K562 (cell line): Measurements from ENCODE around the gene CD37. TPM values are rescaled to one million over a fixed set of nuclear protein-coding genes. Genes with fewer than 3 reads are reported as not detected.

ENCODE experiments used
- ADNP ChIP-seq: fragments of 200-800 bp; sonication (Bioruptor generic); IDR thresholded peaks from 2 replicates; pipeline ENCODE4 v1.6.1; 2016; ENCODE audit warnings: missing genetic modification characterization, missing compliant biosample characterization
- ELF4 ChIP-seq: fragments of 450-650 bp; formaldehyde crosslinking; IDR thresholded peaks from 2 replicates; pipeline ENCODE4 v1.4.0; 2022; ENCODE audit warnings: missing genetic modification characterization
- ETV1 ChIP-seq: fragments of 450-650 bp; conservative IDR thresholded peaks from 2 replicates; pipeline ENCODE4 v1.6.1; 2016; ENCODE audit warnings: missing genetic modification characterization, control low read depth, low read depth, missing compliant biosample characterization
- HBP1 ChIP-seq: fragments of 450-650 bp; formaldehyde crosslinking; IDR thresholded peaks from 2 replicates; pipeline ENCODE4 v1.4.0; 2022; ENCODE audit warnings: missing genetic modification characterization
- MEF2D ChIP-seq: conservative IDR thresholded peaks from 2 replicates; pipeline ENCODE4 v1.6.1; 2016; ENCODE audit warnings: low read depth, missing genetic modification characterization, missing compliant biosample characterization
- MXI1 ChIP-seq: IDR thresholded peaks from 2 replicates; pipeline ENCODE4 v1.6.1; 2011; ENCODE audit warnings: low read depth, mild to moderate bottlenecking, improper control_type of control experiment, low read length
- NFRKB ChIP-seq: fragments of 450-650 bp; IDR thresholded peaks from 2 replicates; pipeline ENCODE4 v1.6.1; 2016; ENCODE audit warnings: low read depth
- SNRNP70 ChIP-seq: fragments of 200-400 bp; formaldehyde crosslinking; optimal IDR thresholded peaks from 2 replicates; pipeline ENCODE3; 2017; ENCODE audit warnings: low read depth, low read length
- TCF7L2 ChIP-seq: fragments of 150-350 bp; IDR thresholded peaks from 2 replicates; pipeline ENCODE4 v1.6.1; 2016; ENCODE audit warnings: low read depth, mild to moderate bottlenecking, low read length, moderate library complexity
- TEAD1 ChIP-seq, 2 experiments: fragments of 450-650 bp in 1 of 2; sonication (generic) in 1 of 2; formaldehyde crosslinking; IDR thresholded peaks; 2 replicates each; pipeline versions ENCODE4 v1.4.0 to v1.8.0; 2020 to 2022; ENCODE audit warnings: mild to moderate bottlenecking in 2 of 2, missing genetic modification reagents in 1 of 2
- TOE1 ChIP-seq, 2 experiments: fragments of 450-650 bp in 1 of 2; sonication (generic) in 1 of 2; formaldehyde crosslinking in 1 of 2; IDR thresholded peaks; 2 replicates each; pipeline versions ENCODE4 v1.7.1 to v1.8.0; 2016 to 2022; ENCODE audit warnings: borderline replicate concordance in 2 of 2, mild to moderate bottlenecking in 2 of 2, antibody characterized with exemption in 1 of 2, inconsistent platforms in 1 of 2, low read depth in 1 of 2, missing genetic modification reagents in 1 of 2, moderate library complexity in 1 of 2
- ZBED1 ChIP-seq: IDR thresholded peaks from 2 replicates; pipeline ENCODE4 v1.6.1; 2014
- ZBTB8A ChIP-seq: fragments of 450-650 bp; IDR thresholded peaks from 2 replicates; pipeline ENCODE4 v1.6.1; 2018; ENCODE audit warnings: mild to moderate bottlenecking, moderate library complexity; ENCODE audit not compliant: partially characterized antibody
- ZMIZ1 ChIP-seq, 2 experiments: fragments of 150-350 bp in 1 of 2; IDR thresholded peaks; 2 replicates each; pipeline ENCODE4 v1.6.1; 2012 to 2016; ENCODE audit warnings: low read depth in 2 of 2, low read length in 2 of 2, mild to moderate bottlenecking in 1 of 2, moderate library complexity in 1 of 2
- ZNF311 ChIP-seq: fragments of 250-450 bp; sonication (Bioruptor Pico); IDR thresholded peaks from 2 replicates; pipeline ENCODE4 v1.4.0; 2020; ENCODE audit warnings: mild to moderate bottlenecking, moderate library complexity
- ZSCAN29 ChIP-seq: fragments of 450-650 bp; IDR thresholded peaks from 2 replicates; pipeline ENCODE4 v1.6.1; 2017
- polyA plus RNA-seq, 8 experiments: library from polyadenylated mRNA; depleted of rRNA in 4 of 8; stranded (reverse) in 5 of 8; unstranded in 3 of 8; fragments of >200 nt; fragmentation: Nextera tagmentation in 2 of 8; fragmentation: Illumina TruSeq in 1 of 8; extraction: Ambion mirVana in 2 of 8; extraction: Trizol in 1 of 8; gene quantifications; 2 replicates each; pipeline versions ENCODE4 v1.2.1 to v1.2.3, GENCODE V29; 2011 to 2014; ENCODE audit warnings: inconsistent platforms in 1 of 8, missing spikeins in 1 of 8
- total RNA-seq, 7 experiments: library from RNA; depleted of rRNA in 6 of 7; stranded (reverse); fragments of >200 nt in 6 of 7; fragmentation: Illumina TruSeq in 2 of 7; extraction: Trizol in 2 of 7; gene quantifications; 2 replicates each; pipeline versions ENCODE4 v1.2.1 to v1.2.3, GENCODE V29; 2011 to 2021; ENCODE audit warnings: low replicate concordance in 1 of 7
- TF ChIP-seq, protein P1 (sequence below): fragments of 450-650 bp; IDR thresholded peaks from one replicate; pipeline ENCODE4 v1.6.1; 2018; ENCODE audit warnings: mild to moderate bottlenecking, moderate library complexity; ENCODE audit not compliant: partially characterized antibody
- TF ChIP-seq, protein P2 (sequence below): IDR thresholded peaks from 2 replicates; pipeline ENCODE4 v1.6.1; 2011; ENCODE audit warnings: borderline replicate concordance, low read depth, mild to moderate bottlenecking, moderate library complexity, low read length; ENCODE audit not compliant: insufficient read depth, poor library complexity, severe bottlenecking

CD37 gene
- total and polyA plus RNA-seq, 9 of the 15 experiments (the other 6 are each of a cell fraction or from before 2014, with no cell fraction given) = 2.5 to 19.0 (median 7.4) TPM

DNA sequence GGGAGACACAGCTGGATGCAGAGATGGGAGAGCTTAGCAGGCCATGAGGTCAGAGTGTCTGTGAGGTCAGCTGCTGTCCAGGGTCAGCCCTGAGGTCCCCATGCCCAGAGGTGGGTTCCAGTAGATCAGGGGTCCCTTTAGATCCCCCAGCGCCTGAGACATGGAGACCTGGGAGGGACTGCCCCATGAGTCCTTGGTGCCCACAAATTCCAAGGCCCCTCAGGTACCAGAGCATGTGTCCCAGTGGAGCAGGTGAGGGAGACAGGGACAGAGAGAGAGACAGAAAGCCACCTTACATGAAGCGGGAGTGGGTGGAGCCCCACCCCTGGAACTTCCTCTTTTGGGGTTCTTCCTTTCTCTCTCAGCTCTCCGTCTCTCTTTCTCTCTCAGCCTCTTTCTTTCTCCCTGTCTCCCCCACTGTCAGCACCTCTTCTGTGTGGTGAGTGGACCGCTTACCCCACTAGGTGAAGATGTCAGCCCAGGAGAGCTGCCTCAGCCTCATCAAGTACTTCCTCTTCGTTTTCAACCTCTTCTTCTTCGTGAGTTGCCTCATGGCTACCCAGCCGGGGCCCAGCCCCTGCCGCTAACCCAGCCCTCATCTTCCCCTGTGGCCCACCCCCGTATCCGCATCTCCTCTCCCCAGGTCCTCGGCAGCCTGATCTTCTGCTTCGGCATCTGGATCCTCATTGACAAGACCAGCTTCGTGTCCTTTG, at the start of gene CD37 (continued):
- no peak for TF ChIP-seq TOE1 (IDR thresholded peaks at IDR 0.05; ENCODE audit: borderline replicate concordance)
- no peak for TF ChIP-seq TOE1 (CRISPR knock-in tag; IDR thresholded peaks at IDR 0.05; ENCODE audit: borderline replicate concordance, low read depth)
- TF ChIP-seq NFRKB = no peak
- no peak for TF ChIP-seq ELF4 (CRISPR knock-in tag)
- TF ChIP-seq, protein P1, sequence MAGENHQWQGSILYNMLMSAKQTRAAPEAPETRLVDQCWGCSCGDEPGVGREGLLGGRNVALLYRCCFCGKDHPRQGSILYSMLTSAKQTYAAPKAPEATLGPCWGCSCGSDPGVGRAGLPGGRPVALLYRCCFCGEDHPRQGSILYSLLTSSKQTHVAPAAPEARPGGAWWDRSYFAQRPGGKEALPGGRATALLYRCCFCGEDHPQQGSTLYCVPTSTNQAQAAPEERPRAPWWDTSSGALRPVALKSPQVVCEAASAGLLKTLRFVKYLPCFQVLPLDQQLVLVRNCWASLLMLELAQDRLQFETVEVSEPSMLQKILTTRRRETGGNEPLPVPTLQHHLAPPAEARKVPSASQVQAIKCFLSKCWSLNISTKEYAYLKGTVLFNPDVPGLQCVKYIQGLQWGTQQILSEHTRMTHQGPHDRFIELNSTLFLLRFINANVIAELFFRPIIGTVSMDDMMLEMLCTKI = no peak
- TF ChIP-seq ZNF311 (CRISPR knock-in tag) = no peak
- TF ChIP-seq TEAD1 (CRISPR knock-in tag; IDR thresholded peaks at IDR 0.05) = no peak
- TF ChIP-seq HBP1 (CRISPR knock-in tag) = no peak
- TF ChIP-seq ADNP (tag) = no peak
- TF ChIP-seq ZBTB8A = no peak
- TF ChIP-seq, protein P2, sequence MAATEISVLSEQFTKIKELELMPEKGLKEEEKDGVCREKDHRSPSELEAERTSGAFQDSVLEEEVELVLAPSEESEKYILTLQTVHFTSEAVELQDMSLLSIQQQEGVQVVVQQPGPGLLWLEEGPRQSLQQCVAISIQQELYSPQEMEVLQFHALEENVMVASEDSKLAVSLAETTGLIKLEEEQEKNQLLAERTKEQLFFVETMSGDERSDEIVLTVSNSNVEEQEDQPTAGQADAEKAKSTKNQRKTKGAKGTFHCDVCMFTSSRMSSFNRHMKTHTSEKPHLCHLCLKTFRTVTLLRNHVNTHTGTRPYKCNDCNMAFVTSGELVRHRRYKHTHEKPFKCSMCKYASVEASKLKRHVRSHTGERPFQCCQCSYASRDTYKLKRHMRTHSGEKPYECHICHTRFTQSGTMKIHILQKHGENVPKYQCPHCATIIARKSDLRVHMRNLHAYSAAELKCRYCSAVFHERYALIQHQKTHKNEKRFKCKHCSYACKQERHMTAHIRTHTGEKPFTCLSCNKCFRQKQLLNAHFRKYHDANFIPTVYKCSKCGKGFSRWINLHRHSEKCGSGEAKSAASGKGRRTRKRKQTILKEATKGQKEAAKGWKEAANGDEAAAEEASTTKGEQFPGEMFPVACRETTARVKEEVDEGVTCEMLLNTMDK = no peak
- TF ChIP-seq ETV1 (tag) = no peak
- no peak for TF ChIP-seq MXI1
- TF ChIP-seq ZSCAN29 = no peak
- TF ChIP-seq ZBED1 = no peak
- TF ChIP-seq SNRNP70 = no peak
- no peak for TF ChIP-seq MEF2D (tag)
- no peak for TF ChIP-seq TCF7L2
- TF ChIP-seq ZMIZ1 (IDR thresholded peaks at IDR 0.05; ENCODE audit: low read depth in 2 of 2, low read length in 2 of 2) = no peak
